Activated CD8-positive, alpha-beta memory T cell treated with anti-CD3 and anti-CD28 coated beads for 1 hour (primary cell): ENCODE measurements around the gene VWA1.
"Not testable (repeated sequence)": the region's sequence is repeated elsewhere in the genome, so short reads cannot be mapped to it uniquely, and the experiment has no call there.

ENCODE experiments used
- DNase-seq, 2 donors: peaks; one replicate each; pipeline ENCODE4 v3.0.0-alpha.2; 2020; ENCODE audit warnings: low read depth in 1 of 2; ENCODE audit errors: extremely low read depth in 1 of 2

Gene VWA1

DNA sequence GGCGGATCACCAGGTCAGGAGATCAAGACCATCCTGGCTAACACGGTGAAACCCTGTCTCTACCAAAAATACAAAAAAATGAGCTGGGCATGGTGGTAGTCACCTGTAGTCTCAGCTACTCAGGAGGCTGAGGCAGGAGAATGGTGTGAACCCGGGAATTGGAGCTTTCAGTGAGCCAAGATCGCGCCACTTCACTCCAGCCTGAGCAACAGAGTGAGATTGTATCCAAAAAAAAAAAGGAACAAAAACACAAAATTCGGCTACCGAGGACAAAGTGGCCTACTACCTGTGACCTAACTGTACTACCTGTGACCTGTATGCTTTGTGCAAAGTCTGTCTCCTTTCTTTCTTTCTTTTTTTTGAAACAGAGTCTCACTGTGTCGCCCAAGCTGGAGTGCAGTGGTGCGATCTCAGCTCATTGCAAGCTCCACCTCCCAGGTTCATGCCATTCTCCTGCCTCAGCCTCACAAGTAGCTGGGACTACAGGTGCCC, 32.5 kb upstream of the VWA1 start:
- DNase-seq = not testable (repeated sequence)

DNA sequence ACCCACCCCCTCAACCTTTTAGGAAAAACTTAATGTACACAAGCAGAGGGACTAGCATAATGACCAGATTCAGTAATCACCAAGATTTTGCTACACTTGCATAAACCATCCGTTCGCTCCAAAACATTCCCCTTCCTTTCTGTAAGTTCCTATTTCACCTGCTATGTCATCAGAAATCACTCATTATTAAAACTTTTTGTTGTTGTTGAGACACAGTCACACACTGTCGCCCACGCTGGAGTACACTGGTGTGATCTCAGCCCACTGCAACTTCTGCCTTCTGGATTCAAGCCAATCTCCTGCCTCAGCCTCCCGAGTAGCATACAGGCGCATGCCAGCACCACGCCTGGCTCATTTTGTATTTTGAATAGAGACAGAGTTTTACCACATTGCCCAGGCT, 31.8 kb upstream of the VWA1 start:
- DNase-seq = no peak

- no peak for DNase-seq
Observed at GRCh38 chr1:1406101-1406820, 29.2 kb upstream of the VWA1 start.

GRCh38 chr1:1406821-1407635, 28.5 kb upstream of the VWA1 start, which contains the start of gene MRPL20:
Gene MRPL20, minus strand, starts transcription at chr1:1407293. Its CDS starts 76 bp downstream, at chr1:1407217.
- peak; percentile 85 to 92 for DNase-seq

GRCh38 chr1:1407636-1408318, 27.7 kb upstream of the VWA1 start:
- DNase-seq = no peak

DNA sequence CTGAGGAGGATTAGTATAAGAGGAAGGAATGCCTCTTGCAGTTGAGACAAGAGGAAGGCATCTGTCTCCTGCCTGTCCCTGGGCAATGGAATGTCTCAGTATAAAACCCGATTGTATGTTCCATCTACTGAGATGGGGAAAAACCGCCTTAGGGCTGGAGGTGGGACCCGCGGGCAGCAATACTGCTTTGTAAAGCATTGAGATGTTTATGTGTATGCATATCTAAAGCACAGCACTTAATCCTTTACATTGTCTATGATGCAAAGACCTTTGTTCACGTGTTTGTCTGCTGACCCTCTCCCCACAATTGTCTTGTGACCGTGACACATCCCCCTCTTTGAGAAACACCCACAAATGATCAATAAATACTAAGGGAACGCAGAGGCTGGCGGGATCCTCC, 25.3 kb upstream of the VWA1 start:
- DNase-seq = not testable (repeated sequence)

DNA sequence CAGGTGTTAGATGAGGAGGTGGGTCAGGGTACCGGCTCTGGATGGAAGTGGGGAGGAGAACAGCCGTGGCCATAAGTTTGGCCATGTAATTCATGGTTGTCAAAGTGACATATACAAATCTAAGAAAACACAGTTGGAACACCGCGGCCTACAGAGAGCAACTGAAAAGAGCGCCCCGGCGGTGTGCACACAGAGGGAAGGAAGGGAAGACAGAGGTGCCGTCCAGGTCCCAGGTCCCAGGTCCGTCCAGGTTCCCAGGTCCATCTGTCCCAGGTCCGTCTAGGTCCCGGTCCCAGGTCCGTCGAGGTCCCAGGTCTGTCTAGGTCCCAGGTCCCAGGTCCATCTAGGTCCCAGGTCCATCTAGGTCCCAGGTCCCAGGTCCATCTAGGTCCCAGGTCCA, 23.9 kb upstream of the VWA1 start:
- no peak for DNase-seq

DNA sequence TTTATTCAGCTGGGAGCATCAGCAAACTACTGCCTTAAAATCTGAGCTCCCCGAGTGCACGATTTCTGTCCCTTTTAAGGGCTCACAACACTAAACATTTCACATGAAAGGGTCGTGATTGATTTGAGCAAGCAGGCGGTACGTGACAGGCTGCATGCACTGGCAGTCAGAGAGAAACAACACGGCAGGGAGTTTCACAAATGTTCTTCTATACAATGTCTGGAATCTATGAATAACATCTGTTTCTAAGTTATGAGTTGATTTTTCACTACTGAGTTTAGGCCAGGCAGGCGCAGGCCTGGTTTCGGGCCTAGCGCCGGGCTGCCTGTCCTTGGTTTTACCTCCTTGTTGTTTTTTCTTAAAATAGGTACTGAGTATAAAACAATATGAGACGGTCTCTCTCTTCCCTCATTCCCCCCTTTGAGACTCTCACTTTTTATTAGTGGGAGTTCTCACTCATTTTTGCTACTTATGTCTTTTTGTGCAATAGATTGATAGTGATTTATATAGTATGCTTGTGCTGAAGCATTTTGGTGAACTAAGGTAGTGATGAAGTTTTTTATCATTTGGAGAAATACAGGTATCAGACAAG, 23.1 kb upstream of the VWA1 start:
- not testable (repeated sequence) for DNase-seq

DNA sequence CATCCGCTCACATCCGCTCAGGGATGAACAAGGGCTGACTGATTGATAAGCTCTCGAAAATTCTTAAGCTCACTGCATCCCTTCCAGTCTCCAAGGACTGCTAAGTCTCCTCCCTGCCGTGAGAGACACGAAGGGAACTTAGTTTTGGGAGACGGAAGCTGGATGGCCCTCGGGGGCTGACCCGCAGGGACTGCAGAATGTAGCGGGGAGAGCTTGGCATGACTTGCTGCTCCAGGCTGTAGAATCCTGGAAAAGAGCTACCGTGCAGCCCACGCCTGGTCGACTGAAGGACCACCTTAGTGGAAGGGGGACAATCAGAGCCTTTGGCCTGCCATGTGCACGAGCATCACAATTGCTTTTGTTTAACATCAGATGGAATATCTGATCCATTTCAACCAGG, 19.7 kb upstream of the VWA1 start:
- no peak for DNase-seq

DNA sequence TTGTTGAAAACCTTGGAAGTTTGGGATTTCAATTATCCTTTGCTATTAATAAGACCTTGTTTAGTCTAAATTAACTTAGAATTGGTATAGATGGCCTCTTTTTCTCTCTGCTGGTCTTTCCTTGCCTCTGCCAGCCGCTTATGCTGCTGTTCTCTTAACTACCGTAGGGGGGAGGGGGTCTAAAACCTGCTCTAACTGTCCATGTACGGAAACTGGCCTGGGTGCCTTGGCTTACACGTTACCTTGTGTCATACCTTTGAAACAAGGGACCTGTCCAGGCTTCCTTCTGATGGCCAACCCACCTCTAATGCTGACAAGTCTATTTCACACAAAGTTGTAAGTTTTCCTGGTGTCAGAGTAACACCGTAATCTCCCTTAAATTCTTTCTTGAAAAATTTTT, 18.1 kb upstream of the VWA1 start:
- DNase-seq = not testable (repeated sequence)

DNA sequence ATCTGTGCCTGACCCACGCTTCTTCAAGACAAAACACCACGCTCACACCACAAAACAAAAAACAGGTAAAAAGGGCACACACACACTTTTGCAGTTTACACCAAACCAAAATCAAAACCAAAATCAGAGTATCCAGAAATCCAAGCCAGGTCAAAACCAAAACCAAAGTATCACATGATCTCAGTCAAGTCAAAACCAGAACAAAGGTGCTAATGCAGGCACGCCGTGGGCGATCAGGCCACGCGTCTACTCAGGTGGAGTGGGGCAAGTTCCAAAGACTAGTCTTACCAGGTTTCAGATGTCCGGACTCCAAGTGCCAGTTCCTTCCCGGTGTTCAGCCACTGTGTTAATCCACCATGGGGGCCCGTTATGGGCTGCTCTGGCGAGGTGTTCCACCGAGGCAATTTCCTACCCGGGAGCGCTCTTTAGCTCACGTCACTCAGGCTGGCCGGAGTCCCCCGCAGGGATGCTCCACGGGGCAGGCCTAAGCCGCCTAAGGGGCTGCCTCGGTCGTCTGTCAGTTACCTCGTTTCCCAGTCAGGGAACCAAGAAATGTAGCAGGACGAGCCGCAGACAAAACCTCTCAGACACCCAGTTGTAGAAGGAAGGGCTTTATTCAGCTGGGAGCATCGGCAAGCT, 17.5 kb upstream of the VWA1 start:
- DNase-seq = not testable (repeated sequence)

GRCh38 chr1:1418464-1419362, 16.8 kb upstream of the VWA1 start:
- no peak for DNase-seq

DNA sequence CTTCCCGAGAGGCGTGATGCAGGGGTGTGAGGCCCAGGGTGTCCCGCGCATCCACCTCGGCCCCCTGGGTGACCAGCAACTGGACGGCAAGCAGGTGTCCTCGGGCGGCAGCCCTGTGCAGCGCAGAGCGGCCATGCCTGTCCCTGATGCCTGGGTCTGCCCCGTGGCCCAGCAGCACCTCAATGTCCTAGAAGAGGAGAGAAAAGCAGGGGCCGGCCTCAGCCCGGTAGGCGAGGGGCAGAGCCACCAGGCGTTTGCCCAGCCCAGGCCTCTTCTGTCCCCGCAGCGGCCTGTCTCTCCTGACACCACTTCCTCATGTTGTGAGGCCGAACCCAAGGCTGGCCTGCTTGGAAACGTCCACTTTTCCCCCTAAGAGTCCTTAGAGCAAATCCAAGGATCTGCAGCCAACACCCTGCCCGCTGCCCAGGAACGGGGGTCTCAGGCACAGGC, 16.1 kb upstream of the VWA1 start:
- no peak for DNase-seq

- DNase-seq = no peak
Observed at GRCh38 chr1:1419813-1420653, 15.5 kb upstream of the VWA1 start.

GRCh38 chr1:1420654-1421141, 14.8 kb upstream of the VWA1 start:
- no peak for DNase-seq

- no peak for DNase-seq
Observed at GRCh38 chr1:1421147-1421906, 14.2 kb upstream of the VWA1 start, which contains the start of gene ANKRD65. Gene ANKRD65, minus strand, starts transcription at chr1:1421276. Its CDS starts 271 bp downstream, at chr1:1421005.

- DNase-seq = no peak
Observed at GRCh38 chr1:1421907-1422464, 13.5 kb upstream of the VWA1 start.
